GM21381 (cell line): ENCODE results near the gene NRIP1.

Experiments used
- ATAC-seq: cut with Tn5 transposase; IDR thresholded peaks from one replicate; pipeline ENCODE4 v1.9.1; 2021; ENCODE audit warnings: mild to moderate bottlenecking, moderate library complexity; ENCODE audit not compliant: unreplicated experiment

Gene NRIP1, protein sequence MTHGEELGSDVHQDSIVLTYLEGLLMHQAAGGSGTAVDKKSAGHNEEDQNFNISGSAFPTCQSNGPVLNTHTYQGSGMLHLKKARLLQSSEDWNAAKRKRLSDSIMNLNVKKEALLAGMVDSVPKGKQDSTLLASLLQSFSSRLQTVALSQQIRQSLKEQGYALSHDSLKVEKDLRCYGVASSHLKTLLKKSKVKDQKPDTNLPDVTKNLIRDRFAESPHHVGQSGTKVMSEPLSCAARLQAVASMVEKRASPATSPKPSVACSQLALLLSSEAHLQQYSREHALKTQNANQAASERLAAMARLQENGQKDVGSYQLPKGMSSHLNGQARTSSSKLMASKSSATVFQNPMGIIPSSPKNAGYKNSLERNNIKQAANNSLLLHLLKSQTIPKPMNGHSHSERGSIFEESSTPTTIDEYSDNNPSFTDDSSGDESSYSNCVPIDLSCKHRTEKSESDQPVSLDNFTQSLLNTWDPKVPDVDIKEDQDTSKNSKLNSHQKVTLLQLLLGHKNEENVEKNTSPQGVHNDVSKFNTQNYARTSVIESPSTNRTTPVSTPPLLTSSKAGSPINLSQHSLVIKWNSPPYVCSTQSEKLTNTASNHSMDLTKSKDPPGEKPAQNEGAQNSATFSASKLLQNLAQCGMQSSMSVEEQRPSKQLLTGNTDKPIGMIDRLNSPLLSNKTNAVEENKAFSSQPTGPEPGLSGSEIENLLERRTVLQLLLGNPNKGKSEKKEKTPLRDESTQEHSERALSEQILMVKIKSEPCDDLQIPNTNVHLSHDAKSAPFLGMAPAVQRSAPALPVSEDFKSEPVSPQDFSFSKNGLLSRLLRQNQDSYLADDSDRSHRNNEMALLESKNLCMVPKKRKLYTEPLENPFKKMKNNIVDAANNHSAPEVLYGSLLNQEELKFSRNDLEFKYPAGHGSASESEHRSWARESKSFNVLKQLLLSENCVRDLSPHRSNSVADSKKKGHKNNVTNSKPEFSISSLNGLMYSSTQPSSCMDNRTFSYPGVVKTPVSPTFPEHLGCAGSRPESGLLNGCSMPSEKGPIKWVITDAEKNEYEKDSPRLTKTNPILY (N-terminal part only)

DNA sequence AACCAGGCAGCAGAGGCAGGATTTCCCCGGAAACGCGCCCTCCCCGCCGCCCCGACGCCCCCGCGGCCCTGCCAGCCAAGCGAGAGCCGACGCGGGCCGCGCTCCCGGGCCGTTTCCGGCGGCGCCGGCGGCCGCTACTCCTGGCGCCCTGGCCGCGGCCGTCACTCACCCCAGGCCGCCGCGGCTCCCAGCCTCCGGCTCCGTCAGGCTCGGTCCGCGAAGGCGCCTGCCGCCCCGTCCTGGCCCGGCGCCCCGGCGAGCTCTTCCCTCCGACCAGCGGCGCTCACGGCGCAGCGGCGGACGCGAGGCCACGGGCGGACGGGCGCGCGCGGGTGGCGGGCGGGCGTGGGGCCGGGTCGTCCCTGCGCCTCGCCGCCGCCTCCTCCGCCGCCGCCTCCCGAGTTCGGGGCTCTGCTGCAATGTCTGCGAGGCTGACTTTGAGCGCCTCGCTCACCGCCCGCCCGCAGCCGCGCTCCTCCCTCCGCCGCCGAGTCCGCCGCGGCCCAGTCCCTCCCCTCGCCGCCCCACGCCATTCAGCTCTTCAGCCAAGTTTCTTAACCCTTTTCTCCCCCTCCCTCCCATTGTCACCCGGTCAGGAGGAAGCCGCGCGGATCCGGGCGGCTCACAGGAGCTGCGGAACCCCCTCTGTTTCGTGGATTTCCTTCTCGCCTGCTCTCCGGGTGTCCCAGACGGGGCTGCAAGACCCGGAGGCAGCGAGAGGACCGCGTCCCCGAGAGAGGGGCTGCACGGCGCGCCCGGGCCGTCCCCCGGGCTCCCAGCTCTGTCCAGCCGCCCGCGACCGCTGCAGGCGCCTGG is at the start of gene NRIP1:
Gene NRIP1 (minus strand): TSS at position 425 of the 816 bp plus-strand sequence. CDS start 96,808 bp downstream, outside the sequence.
- peak; percentile 78 for ATAC-seq

DNA sequence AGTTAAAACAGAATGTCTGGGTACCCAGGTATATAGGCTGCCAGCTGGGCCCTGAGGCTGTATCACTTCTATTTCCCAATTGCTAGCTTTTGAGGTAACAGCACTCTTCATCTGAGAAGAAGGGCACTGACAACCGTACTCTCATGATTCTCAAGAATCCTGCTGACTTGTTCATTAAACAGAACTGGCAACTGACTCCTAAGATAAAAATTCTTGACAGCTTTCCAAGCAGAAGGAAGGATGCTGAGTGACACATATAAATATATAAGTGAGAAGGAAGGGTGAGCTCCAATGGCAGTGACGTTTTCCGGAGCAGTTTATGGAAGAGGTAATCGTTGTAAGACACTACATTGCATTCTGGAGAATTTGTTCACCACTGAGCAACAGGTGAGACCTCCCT is 48.1 kb upstream of the NRIP1 start:
- no peak for ATAC-seq

DNA sequence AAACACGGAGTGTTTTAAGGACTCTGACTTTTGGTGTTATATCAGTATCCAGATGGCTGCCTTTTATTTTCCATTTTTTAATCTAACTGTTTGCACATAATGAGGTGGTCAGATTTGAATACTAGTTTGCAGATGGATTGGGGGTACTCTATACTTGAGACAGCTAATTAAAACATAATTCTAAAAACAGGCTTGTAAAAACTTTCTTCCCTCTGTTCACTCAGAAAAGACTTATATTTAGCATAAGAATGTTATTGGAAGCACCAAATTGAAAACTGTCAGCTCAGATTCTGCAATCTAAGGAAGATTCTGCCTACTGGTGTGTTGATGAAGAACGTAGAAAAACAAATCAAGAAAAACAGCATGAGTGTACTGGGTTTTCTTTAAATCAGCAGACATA is 44.0 kb upstream of the NRIP1 start:
- no peak for ATAC-seq

DNA sequence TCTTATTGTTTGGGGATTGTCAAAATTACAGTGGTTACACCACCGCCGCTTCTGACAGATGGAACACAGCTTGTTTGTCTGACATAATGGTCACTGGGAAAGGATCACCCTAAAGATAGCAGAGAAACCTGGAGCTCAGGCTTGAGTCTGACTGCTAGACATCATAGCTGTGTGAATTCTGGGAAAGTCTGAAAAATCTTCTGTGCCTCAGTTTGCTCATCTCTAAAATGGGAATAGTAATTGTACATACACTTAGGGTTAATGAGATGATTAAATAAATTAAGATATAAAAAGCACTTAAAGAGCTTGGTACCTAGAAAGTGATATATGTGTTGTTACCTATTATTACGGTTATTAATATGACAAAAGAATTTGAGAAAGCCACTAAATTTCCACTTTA is 39.7 kb upstream of the NRIP1 start:
- ATAC-seq = no peak

DNA sequence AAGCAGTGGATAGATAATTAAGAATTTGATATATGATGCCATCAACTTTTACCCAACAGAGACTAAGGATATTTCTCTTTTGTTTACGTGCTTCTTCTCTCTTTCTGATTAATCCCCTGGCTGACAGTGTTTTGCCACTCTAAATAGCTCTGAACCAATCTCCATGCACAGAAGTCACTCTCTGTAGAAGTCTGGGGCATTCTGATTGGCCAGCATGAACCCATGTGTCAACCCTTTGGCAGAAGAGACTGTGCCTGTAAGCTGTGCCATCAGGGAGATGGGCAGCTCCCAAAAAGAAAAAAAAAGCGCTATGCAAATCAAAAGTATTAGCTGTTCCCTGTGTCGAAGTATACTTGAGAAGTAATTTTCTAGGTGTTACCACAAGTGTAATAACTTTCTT is 34.1 kb upstream of the NRIP1 start:
- no peak for ATAC-seq

DNA sequence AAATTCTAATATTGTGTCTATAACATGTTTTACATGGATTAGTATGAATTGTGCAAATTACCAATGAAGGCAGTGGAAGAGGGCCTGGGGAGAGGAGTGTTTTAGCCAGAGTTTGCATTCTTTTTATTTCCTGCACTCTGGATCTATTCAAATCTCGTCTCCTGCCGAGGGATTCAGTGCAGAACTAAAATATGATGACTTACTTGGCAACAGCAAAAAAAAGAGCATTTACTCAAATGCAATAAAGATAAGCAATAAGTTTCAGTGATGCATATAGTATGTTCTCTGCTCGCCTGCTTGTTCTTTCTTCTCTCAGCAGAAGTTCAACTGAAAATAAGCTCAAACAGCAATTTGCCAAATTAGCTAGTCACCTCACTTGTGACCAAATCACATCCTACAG is 33.4 kb upstream of the NRIP1 start:
- no peak for ATAC-seq

DNA sequence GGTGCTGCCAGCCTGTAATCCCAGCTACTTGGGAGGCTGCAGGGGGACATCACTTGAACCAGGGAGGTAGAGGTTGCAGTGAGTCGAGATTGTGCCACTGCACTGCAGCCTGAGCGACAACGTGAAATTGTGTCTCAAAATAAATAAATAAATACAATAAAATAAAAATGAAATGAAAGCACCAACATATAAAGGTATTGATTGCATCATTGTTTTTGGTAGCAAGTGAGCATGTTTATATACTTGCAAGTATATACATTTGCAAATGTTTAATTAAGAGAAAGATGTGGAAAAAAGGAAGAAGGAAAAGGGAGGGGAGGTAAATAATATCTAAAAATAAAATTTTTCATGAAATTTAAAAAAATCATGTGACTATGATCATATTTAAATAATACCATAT is 32.8 kb upstream of the NRIP1 start:
- no peak for ATAC-seq

DNA sequence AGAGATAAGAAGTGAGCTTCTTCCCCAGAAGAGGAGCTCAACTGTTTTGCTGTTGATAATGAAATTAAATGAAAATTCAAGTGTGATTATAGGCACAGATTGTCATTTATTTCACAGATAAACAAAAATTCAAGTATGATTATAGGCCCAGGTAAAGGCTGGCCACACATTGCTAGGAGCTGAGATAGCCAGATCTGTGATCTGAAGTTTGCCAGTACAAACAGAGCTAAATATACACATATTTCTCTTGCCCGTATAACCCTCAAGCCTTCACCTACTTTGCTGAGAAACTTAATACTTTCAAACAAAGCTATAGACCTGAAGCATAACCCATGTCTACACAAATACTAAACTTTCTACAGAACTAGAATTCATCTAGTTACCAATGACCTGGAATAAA is 31.3 kb upstream of the NRIP1 start:
- no peak for ATAC-seq

DNA sequence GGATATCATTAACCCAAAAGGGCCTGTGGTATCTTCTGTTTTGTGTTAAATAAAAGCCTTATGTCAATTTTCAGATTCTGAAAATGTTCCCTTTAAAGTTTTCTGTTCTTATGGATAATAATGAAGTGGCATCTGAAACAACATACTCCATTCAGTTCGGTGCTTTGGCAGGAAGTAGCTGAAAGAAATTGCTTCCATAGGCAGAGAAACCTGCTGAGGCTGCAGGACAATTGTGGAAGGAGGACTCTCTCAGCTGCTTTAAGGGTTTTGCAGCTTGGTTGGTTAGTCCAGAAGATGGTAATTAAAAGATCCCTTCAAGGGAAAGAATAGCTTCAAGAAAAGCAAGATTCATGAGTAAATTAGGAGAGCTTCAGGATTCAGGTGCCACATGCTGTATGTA is 30.5 kb upstream of the NRIP1 start:
- ATAC-seq = no peak

DNA sequence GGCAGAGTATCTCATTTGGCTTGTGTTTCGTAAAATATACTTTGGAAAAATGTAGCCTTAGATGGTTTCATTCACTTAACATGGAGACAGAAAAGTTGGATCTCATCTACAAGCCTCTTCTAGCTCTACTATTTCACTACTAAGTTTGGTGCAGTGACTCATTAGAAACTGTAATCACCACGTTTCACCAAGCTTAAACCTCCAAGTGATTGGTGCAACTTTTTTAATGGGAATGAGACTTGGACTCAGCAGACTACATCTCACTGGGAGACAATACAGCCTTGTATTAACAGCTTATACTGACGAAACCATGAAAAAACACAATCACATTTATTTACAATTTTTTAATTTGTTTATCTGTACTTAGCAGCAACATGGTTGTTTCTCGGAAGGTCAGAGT is 29.9 kb upstream of the NRIP1 start:
- no peak for ATAC-seq

DNA sequence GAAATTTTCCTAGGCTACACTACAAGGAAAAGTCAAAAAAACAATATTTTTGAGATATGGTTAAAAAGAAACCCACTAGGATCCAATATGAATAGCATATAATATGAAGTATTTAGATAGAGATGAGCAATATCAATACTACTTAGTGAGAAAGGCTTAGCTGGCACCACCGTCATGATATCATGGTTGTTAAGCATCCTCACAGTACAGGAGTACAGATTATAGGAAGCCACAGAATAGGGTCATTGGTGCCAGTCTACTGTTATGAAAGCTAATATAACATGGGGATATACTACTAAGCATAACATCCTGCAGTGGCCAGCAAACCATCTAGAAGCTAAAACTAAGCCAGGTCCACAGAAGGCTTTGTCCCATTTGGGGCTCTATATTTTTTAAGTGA is 28.4 kb upstream of the NRIP1 start:
- no peak for ATAC-seq

DNA sequence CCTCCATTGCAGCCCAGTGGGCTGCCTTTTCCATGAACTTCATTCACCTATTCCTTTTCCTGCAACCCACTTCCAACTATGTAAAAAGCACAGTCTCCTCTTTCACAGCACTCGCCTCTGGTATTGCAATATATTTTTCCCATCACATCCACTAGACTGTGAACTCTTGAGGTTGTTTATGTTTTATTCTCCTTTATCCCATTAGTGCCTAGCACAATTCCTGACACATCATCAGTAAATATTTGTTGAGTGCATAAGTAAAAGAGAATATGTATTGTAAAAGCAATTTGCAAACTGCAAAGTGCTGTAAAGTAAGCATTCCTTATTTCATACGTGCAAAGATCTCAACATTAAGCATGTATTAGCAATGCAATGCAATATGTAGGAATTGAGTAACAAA is 27.9 kb upstream of the NRIP1 start:
- ATAC-seq = no peak

DNA sequence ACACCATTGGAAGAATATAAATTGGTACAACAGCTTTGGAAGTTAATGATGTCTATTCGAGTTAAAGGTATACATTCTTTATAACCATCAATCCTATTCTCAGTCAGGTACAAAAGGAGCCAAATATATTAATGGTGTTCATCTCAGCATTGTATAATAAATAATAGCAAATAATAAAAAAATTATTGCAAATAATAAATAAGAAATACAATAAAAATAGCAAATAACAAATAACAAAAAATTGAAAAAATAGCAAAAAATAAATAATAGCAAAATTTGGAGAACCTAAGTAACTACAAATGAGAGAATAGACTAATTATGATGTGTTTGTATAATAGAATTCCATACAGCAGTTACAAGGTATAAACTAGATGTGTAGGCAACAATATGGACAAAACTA is 25.6 kb upstream of the NRIP1 start:
- ATAC-seq = no peak

DNA sequence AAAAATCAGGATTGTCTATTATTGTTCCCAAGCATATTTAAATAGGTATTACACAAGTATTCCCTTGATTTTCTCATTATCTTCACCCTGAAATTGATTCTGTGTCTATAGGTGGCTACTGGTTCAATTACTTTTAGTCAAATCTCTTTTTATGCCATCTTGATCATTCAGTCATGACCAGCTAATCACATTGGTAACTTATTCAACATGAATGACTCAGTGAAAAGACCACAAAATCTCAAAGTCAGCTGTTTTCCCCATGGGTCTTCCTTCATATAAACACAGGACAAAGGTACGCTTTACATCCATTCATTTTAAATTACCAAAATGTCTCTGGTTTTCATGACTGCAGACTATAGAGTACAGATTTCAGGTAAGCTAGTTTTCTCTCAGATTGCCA is 23.7 kb upstream of the NRIP1 start:
- ATAC-seq = no peak

DNA sequence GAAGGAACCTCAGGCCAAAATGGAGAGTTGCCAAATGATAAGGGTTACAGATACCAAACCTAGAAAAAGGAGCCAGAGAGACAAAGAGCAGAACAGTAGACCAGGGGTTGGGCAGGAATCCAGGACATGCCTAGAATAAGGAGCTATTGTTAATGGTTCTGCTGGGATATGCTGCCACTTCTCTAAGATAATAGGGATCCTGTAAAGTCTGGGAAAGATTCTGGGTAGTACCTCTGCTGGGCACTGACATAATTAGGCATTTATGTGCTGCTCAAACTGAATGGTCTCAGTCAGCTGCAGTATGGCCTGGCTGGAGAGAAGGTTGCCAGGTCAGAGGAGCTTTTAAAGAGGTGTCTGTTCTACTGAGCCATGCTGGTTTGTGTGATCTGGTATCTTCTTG is 19.9 kb upstream of the NRIP1 start:
- ATAC-seq = no peak

DNA sequence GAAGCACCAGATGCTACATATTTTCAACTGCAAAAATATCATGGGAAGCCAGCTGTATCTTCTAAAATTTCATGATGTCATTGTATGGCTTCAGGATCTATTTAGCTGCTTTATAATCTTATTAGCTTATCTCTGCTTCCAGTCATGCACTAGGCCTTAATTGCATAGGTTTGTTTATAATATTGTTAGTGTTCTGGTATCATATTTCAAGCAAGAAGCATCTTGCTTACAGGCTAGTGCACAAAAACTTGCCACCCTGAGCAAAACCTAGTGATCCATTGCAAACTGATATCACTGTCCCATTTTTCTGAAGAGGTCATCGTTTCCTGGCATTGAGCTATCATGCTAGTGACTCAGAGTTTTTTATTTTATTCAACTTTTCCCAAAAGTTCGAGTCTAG is 15.7 kb upstream of the NRIP1 start:
- ATAC-seq = no peak

DNA sequence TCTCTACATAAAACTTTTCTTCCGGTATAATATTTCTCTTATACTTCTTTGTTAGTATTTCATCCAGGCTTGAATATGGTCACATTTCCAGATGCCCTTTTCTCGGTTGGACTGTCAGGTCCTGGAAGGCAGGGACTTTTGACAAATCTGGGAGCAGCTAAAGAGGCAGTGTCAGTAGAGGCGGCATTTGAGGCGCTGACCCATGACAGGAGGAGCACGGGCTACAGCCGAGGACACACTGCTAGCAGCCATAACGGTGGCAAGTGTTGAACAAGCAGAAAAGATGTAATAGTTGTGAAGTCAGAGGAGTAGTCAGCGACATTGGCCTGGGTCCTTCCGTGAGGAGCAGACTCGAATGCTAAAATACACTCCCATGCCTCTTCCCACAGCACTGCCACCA is 14.5 kb upstream of the NRIP1 start:
- ATAC-seq = no peak

DNA sequence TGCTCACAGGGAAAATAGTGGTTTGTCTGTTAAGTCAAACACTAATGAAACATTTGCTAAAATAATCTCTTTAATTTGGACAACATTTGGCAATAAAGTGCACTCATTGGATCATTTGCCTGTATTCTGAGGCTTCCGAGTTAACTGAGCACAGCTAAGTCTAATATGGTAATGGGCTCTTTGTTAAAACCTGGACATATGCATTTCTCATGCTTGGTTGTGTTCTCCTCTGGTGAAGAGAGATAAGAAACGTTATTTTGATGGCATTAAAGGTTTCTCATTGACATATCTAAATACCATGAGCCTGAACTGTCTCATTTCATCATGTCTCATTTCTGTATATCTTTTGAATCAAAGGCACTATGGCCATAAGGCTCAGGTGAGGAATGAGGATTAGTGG is 13.4 kb upstream of the NRIP1 start:
- ATAC-seq = no peak

DNA sequence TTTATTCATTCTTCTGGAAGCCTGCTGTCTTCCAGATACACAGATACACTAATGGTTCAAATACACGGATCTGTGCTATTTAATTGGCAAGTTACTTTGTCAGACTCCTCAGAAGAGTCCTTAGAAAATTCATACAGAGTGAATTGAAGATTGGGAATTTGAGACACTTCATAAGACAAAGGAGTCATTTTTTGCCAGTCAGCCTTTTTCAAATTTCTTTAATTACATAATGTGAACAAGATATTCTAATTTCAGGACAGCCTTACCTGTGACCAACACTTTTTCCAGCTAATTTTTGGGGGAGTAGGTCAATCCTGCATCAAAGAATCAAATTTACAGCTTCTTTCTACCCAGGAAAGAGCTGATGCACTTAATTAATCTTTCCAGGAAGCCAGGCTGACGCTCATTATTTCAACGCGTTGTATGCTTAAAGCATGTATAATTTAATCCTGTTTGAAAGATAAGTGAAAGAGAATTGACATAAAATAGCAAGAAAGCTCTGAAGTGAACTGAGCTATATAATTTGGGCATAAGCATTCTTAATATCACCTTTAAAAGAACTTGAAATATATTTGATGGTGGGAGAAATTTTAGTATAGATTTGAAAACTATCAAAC is 12.8 kb upstream of the NRIP1 start:
- ATAC-seq = no peak

DNA sequence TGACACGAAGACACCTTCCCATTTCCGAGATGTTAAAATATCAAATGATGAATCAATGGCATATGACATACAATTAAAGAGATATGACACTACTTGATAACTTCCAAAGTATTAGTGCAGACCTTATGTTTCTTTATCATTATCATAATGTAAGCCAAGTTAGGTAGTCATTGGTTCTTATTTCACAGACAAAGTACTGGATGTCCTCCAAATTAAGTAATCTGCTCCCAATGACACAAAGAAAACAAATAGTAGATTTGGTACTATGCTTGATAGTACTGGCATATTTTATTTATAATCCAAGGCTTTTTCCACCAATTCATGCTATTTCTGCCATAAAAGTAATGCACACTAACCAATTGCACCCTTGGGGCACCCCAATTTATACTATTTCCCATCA is 11.9 kb upstream of the NRIP1 start:
- no peak for ATAC-seq

DNA sequence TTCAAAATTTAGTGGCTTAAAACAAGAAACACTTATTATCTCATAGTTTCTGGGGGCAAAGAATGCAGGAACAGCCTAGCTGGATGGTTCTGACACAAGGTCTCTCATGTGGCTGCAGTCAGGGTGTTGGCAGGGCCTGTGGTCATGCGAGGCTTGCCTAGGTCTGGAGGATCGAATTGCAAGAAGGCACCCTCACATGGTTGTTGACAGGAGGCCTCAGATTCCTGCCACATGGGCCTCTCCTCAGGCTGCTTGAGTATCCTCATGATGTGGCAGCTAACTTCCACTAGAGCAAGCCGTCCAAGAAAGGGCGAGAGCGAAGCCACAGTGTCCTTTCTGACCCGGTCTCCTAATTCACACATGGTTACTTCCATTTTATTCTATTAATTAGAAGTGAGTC is 6.2 kb upstream of the NRIP1 start:
- no peak for ATAC-seq
